Skeletal muscle tissue (tissue), 4 donors: ENCODE data around the gene RASAL2. TPM values are rescaled to one million over a fixed set of nuclear protein-coding genes. Genes with fewer than 3 reads are reported as not detected.
"Not testable (repeated sequence)": the region's sequence is repeated elsewhere in the genome, so short reads cannot be mapped to it uniquely, and the experiment has no call there.

Experiments
- H3K27ac ChIP-seq: one replicate; pipeline ENCODE4 v1.7.0; 2013; ENCODE audit warnings: mild to moderate bottlenecking, low read depth, low read length, inconsistent platforms
- H3K27me3 ChIP-seq, 3 donors: one replicate each; pipeline ENCODE4 v1.7.0; 2013; ENCODE audit warnings: low read length in 3 of 3; ENCODE audit not compliant: control insufficient read depth in 3 of 3, insufficient read depth in 3 of 3
- H3K36me3 ChIP-seq, 3 donors: one replicate each; pipeline ENCODE4 v1.7.0; 2013; ENCODE audit warnings: low read length in 3 of 3; ENCODE audit not compliant: control insufficient read depth in 3 of 3, insufficient read depth in 3 of 3
- H3K4me1 ChIP-seq, 3 donors: one replicate each; pipeline ENCODE4 v1.7.0; 2013; ENCODE audit warnings: low read length in 3 of 3, mild to moderate bottlenecking in 3 of 3; ENCODE audit not compliant: control insufficient read depth in 3 of 3, insufficient read depth in 3 of 3
- H3K4me3 ChIP-seq, 3 donors: one replicate each; pipeline ENCODE4 v1.7.0; 2013; ENCODE audit warnings: low read length in 3 of 3
- H3K9ac ChIP-seq, 3 donors: one replicate each; pipeline ENCODE4 v1.7.0; 2013; ENCODE audit warnings: low read length in 3 of 3, mild to moderate bottlenecking in 3 of 3, moderate library complexity in 2 of 3, low read depth in 1 of 3
- H3K9me3 ChIP-seq, 3 donors: one replicate each; pipeline ENCODE4 v1.7.0; 2013; ENCODE audit warnings: low read length in 3 of 3; ENCODE audit not compliant: control insufficient read depth in 3 of 3
- total RNA-seq: library from RNA; depleted of rRNA; stranded (reverse); fragments of >200 nt; gene quantifications from one replicate; pipeline ENCODE4 v1.2.3, GENCODE V29; 2014
- donor health status: Osteomylitis.

Gene RASAL2
- total RNA-seq, 1 donor from 2014 or later: 8.4 TPM

GRCh38 chr1:178066908-178067614 is 26.8 kb upstream of the RASAL2 start:
- Histone ChIP-seq H3K4me1 (no peaks in the 10 kb centered on the region), H3K36me3 (no peaks in the 10 kb centered on the region), H3K27me3 (no peaks in the 10 kb centered on the region), H3K27ac (no peak overlapping the region), H3K9me3 (no peaks in the 10 kb centered on the region), H3K9ac (no peak overlapping the region), H3K4me3 (no peak overlapping the region)

GRCh38 chr1:178071811-178072210 is 22.1 kb upstream of the RASAL2 start:
- no peaks in the 10 kb centered on the region for H3K27me3 ChIP-seq
- H3K9me3 ChIP-seq: no peaks in the 10 kb centered on the region
- no peaks in the 10 kb centered on the region for H3K36me3 ChIP-seq
- no peak overlapping the region for H3K4me3 ChIP-seq
- H3K4me1 ChIP-seq: no peaks in the 10 kb centered on the region
- H3K9ac ChIP-seq: no peak overlapping the region
- H3K27ac ChIP-seq: no peak overlapping the region

- Histone ChIP-seq H3K4me1 (no peaks in the 10 kb centered on the region), H3K36me3 (no peaks in the 10 kb centered on the region), H3K27me3 (no peaks in the 10 kb centered on the region), H3K27ac (no peak overlapping the region), H3K4me3 (no peak overlapping the region), H3K9me3 (no peaks in the 10 kb centered on the region), H3K9ac (no peak overlapping the region)
Observed at GRCh38 chr1:178072326-178072725, 21.6 kb upstream of the RASAL2 start.

GRCh38 chr1:178075333-178075732 is 18.6 kb upstream of the RASAL2 start:
- no peaks in the 10 kb centered on the region for H3K36me3 ChIP-seq
- H3K4me1 ChIP-seq: no peaks in the 10 kb centered on the region
- no peaks in the 10 kb centered on the region for H3K27me3 ChIP-seq
- H3K9ac ChIP-seq: no peak overlapping the region
- no peak overlapping the region for H3K27ac ChIP-seq
- H3K9me3 ChIP-seq: no peaks in the 10 kb centered on the region
- no peak overlapping the region for H3K4me3 ChIP-seq

- no peaks in the 10 kb centered on the region for H3K9me3 ChIP-seq
- no peaks in the 10 kb centered on the region for H3K36me3 ChIP-seq
- H3K4me1 ChIP-seq: no peaks in the 10 kb centered on the region
- H3K27me3 ChIP-seq: no peaks in the 10 kb centered on the region
- no peak overlapping the region for H3K27ac ChIP-seq
- no peak overlapping the region for H3K9ac ChIP-seq
- H3K4me3 ChIP-seq: no peak overlapping the region
Observed at GRCh38 chr1:178076607-178077006, 17.3 kb upstream of the RASAL2 start.

- no peak overlapping the region for H3K4me3 ChIP-seq
- no peaks in the 10 kb centered on the region for H3K36me3 ChIP-seq
- no peaks in the 10 kb centered on the region for H3K9me3 ChIP-seq
- no peaks in the 10 kb centered on the region for H3K27me3 ChIP-seq
- no peak overlapping the region for H3K9ac ChIP-seq
- no peaks in the 10 kb centered on the region for H3K4me1 ChIP-seq
- no peak overlapping the region for H3K27ac ChIP-seq
Observed at GRCh38 chr1:178077917-178078316, 16.0 kb upstream of the RASAL2 start.

GRCh38 chr1:178086294-178086693 is 7.6 kb upstream of the RASAL2 start:
- H3K9me3 ChIP-seq: no peaks in the 10 kb centered on the region
- H3K27me3 ChIP-seq: no peaks in the 10 kb centered on the region
- H3K36me3 ChIP-seq: no peaks in the 10 kb centered on the region
- H3K4me3 ChIP-seq: no peak overlapping the region
- H3K9ac ChIP-seq: no peak overlapping the region
- H3K4me1 ChIP-seq: no peaks in the 10 kb centered on the region
- H3K27ac ChIP-seq: no peak overlapping the region

- Histone ChIP-seq H3K9me3 (no peaks in the 10 kb centered on the region), H3K4me1 (no peaks in the 10 kb centered on the region), H3K9ac (no peak overlapping the region), H3K27me3 (no peaks in the 10 kb centered on the region), H3K4me3 (no peak overlapping the region), H3K27ac (no peak overlapping the region), H3K36me3 (no peaks in the 10 kb centered on the region)
Observed at GRCh38 chr1:178086766-178087165, 7.1 kb upstream of the RASAL2 start.

GRCh38 chr1:178088651-178089050 is 5.3 kb upstream of the RASAL2 start:
- H3K36me3 ChIP-seq: no peaks in the 10 kb centered on the region
- no peaks in the 10 kb centered on the region for H3K27me3 ChIP-seq
- no peak overlapping the region for H3K27ac ChIP-seq
- H3K4me1 ChIP-seq: peaks cover 0 to 9% (median 4%) of the 10 kb centered on the region in 3 donors
- no peaks in the 10 kb centered on the region for H3K9me3 ChIP-seq
- H3K9ac ChIP-seq: no peak overlapping the region
- no peak overlapping the region for H3K4me3 ChIP-seq

GRCh38 chr1:178091454-178091853 is 2.5 kb upstream of the RASAL2 start:
- not testable (repeated sequence) for H3K27me3 ChIP-seq, H3K36me3 ChIP-seq, H3K9me3 ChIP-seq, H3K9ac ChIP-seq, H3K4me3 ChIP-seq, H3K27ac ChIP-seq
- H3K4me1 ChIP-seq: peaks cover 4 to 20% (median 19%) of the 10 kb centered on the region in 3 donors
